Activated CD4-positive, alpha-beta T cell treated with anti-CD3 and anti-CD28 coated beads for 1 hour (primary cell): ENCODE measurements around the gene OR10S1.
"Not testable (repeated sequence)": the region's sequence is repeated elsewhere in the genome, so short reads cannot be mapped to it uniquely, and the experiment has no call there.

Experiments
- DNase-seq: peaks from one replicate; pipeline ENCODE4 v3.0.0-alpha.2; 2020

OR10S1 gene, protein sequence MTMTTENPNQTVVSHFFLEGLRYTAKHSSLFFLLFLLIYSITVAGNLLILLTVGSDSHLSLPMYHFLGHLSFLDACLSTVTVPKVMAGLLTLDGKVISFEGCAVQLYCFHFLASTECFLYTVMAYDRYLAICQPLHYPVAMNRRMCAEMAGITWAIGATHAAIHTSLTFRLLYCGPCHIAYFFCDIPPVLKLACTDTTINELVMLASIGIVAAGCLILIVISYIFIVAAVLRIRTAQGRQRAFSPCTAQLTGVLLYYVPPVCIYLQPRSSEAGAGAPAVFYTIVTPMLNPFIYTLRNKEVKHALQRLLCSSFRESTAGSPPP

DNA sequence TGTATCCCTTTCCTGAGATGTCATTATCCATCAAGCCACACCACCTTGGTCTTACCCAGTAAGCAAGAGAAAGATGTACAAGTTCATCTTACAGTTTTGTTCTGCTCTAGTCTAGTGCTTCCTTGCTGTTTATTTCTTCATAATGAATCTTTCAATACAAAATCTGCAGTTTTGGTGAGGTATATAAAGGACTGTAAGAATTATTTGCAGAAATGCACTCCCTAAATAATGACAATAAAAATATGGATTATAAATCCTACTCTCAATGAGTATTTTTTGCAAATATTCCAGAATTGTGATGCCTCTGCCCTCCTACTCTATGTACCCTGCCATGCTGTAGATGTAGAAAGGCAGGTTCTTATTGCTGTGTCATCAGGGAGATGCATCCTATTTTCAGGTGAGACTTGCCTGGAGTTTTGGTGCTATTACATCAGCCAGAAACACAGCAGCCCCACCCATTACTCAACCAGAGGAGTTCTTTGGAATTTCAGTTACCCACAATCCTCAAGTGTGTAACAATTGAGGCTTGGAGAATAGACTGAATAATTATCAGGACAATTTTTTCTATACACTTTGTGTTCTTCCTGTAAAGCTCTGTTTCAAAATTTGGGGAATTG is at the start of gene OR10S1:
TSS of gene OR10S1 (minus strand) at position 51 of the 617 bp plus-strand sequence. CDS start 117 bp downstream, outside the sequence.
- DNase-seq, result no peak

DNA sequence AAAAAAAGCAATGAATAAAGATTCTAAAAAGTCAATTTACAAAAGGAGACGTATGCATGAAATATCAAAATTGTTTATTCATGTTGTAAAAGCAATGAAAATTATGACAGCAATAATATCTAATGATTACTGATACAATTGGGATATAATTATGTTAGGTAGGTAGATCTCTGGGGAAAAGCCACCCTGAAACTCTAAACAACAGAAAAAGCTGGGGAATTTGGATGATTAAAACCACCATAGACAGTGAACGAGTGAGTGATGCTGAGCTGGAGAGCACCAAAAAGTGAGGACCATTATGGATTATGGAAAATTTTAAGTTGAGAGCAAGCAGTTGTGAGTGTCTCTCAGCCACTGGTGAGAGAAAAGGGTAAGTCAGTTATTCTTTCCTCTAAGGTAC is 48.9 kb upstream of the OR10S1 start, which contains the start of gene OR10G8:
TSS of gene OR10G8 (plus strand) at position 301 of the 400 bp plus-strand sequence. CDS start 2,825 bp downstream, outside the sequence.
- no peak for DNase-seq

DNA sequence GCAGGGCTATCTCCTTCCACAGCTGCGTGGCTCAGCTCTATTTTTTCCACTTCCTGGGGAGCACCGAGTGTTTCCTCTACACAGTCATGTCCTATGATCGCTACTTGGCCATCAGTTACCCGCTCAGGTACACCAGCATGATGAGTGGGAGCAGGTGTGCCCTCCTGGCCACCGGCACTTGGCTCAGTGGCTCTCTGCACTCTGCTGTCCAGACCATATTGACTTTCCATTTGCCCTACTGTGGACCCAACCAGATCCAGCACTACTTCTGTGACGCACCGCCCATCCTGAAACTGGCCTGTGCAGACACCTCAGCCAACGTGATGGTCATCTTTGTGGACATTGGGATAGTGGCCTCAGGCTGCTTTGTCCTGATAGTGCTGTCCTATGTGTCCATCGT is 38.3 kb upstream of the OR10S1 start:
- not testable (repeated sequence) for DNase-seq

DNA sequence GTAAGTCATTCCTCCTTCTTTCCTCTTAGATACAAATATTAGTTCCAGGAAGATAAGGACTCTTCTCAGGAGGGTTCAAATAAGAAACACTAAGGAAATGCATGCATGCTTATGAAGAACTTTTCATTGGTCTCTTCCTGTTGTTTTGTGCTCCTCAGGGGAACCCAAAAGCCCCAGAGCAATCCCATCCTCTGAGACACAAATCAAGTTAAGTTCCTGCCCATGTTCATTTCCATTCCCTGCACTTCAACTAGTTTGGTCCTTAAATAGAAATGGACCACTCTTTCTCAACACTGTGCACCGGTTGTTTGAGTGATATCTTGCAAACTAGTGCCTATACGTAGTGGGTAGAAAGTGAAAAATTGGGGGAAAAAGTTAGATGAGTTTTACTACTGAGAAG is 35.1 kb upstream of the OR10S1 start, which contains the start of gene OR10G4:
TSS of gene OR10G4 (plus strand) at position 301 of the 400 bp plus-strand sequence. CDS start 2,578 bp downstream, outside the sequence.
- no peak for DNase-seq

DNA sequence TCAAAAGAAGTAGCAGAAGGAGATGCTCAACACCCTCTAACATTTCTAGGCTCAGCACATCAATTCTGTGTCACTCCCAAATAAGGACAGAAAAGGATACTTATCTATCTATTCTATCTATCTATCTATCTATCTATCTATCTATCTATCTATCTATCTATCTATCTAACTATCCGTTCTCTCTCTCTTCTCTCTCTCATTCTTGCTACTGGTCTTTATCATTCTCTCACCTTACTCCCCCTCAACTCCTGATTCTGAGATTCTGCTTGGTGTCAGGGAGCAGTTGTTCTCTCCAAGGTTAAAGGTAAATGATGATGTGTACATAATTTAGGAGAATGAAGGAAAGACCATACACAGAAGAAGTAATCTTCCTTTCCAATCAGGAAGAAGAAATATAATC is 17.5 kb upstream of the OR10S1 start, which contains the start of gene OR10G6:
TSS of gene OR10G6 (minus strand) at position 43 of the 400 bp plus-strand sequence. CDS start at position 43, 0 bp downstream.
- no peak for DNase-seq

DNA sequence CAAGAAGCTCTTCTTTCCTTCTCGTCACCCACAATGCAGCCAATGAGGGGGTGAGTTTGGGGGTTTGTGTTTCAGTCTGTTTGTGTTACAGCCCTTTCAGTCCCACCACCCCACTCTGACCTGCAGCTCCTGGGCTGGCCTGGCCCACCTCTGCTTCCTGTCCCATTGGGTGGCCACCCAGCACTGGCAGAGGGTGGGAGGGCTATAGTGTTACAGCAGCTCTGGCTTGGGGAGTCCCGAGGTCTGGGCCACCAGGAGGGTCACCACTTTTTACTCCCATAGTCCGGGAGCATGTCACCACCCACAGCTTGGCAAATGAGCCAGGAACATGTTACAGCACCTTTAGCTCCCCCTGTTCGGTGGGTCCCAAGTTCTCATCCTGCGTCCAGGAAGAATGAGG is 1.7 kb upstream of the OR10S1 start:
- DNase-seq, result no peak

DNA sequence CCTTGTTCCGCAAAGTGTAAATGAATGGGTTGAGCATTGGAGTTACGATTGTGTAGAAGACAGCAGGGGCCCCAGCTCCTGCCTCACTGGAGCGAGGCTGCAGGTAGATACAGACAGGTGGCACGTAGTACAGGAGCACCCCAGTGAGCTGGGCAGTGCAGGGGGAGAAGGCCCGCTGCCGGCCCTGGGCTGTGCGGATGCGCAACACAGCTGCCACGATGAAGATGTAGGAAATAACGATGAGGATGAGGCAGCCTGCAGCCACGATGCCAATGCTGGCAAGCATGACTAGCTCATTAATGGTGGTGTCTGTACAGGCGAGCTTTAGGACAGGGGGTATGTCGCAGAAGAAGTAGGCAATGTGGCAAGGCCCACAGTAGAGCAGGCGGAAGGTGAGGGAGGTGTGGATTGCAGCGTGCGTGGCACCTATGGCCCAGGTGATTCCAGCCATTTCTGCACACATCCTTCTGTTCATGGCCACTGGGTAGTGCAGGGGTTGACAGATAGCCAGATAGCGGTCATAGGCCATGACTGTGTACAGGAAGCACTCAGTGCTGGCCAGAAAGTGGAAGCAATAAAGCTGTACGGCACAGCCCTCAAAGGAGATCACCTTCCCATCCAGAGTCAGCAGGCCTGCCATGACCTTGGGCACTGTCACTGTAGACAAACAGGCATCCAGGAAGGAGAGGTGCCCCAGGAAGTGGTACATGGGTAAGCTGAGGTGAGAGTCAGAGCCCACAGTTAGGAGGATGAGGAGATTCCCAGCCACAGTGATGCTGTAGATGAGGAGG is 616 bp downstream of the OR10S1 start:
- no peak for DNase-seq

DNA sequence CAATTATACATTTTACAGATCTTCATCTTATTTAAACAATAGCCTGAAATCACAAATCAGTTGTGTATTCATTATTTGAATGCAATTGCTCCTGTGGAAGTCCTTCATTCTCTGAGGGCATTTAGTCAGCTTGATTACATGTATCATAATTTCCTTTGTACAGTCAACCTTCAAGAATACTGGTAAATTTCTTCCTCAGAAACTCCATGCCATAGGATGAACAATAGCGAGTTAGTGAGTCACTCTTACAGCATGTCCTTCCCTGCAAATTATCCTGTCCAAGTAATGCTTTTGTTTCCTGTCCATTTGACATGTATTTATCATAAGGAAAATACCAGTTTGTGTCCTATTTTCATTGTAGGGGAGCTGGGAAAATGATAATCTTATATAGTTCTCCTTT is 3.8 kb downstream of the OR10S1 start:
- DNase-seq, result no peak

DNA sequence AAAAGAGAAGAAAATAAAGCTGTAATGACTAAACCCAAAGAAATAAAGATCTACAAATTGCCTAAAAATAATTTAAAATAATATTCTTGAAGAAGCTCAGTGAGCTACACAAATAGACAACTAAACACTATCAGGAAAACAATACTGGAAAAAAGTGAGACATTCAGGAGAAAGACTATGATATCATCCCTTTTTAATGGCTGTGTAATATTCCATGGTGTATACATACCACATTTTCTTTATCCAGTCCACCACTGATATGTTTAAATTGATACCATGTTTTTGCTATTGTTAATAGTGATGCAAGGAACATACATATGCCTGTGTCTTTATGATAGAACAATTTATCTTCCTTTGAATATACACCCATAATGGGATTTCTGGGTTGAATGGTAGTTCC is 20.8 kb downstream of the OR10S1 start:
- no peak for DNase-seq

DNA sequence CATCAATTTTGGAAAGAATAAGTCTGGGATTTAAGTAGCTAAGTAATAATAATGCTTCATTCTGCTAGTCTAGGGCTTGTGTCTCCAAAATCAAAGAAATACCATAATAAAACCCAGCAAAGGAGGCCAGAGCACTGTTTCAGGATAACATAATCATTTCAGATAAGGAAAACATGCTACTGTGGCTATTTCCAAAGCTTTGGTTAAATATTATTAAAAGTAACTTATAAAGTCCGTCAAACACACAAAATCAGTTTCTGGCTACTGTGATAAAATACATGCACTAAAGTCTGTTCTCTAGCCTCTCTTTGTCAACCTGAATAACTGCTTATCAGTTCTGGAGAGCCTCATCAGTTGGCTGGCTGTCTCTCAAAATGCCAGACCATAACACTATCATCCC is 32.4 kb downstream of the OR10S1 start:
- no peak for DNase-seq

DNA sequence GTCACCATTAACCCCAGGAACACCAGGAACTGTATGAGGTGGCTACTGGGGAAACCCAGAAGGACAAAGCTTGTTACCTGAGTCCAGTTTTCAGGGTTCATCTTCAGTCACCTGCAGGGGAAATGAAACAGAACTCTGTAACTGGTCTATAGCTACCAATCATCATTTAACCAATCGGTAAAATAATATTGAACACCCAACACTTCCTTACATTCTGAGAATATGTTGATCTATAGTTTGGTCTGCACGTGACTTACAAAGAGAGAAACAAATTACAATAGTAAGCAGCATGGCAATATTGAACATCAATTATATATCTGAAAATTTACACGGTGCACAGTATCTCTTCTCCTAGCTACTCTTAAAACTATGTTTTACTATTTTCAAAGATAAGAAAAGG is 33.8 kb downstream of the OR10S1 start, which contains the start of gene OR6T1:
TSS of gene OR6T1 (minus strand) at position 101 of the 400 bp plus-strand sequence. CDS start at position 101, 0 bp downstream.
- DNase-seq, result no peak

DNA sequence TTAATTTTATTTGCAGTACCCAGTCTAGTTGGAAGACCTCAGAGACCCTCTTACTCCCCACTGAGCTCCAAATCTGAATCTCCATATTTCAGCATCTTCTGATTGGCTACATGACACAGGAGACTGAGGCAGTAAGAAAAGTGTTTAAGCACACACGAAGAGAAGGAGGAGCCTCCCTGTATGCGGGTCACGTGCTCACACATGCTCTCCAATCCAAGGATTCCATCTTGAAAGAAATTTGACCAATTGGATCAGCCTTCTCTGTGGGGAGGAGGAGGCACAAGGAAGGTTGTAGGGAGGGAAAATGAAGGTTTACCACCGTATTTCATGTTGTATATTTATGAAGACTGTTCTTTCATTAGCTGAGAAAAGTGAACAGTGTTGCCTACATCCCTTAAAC is 35.2 kb downstream of the OR10S1 start:
- no peak for DNase-seq

DNA sequence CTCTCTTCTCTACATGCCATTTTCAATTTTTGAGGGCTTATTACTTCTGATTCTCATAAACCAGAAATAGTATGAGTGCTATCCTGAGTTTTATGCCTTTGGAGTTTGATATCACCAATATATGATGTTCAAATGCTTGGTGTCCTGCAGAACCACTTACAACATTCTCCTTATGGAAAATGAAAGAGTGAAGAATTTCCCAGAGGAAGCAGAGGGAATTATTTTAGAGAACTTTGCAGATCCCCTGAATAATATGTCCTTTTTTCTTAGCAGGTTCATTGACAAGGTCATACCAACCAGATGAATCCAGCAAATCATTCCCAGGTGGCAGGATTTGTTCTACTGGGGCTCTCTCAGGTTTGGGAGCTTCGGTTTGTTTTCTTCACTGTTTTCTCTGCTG is 38.3 kb downstream of the OR10S1 start, which contains the start of gene OR4D5:
TSS of gene OR4D5 (plus strand) at position 301 of the 400 bp plus-strand sequence. CDS start at position 301, 0 bp downstream.
- no peak for DNase-seq
